ENCODE data around the gene STRAP.

- TF ChIP-seq POLR2A (IDR thresholded peaks at IDR 0.05; ENCODE audit: low read depth, low read length) (no peak), JUN (IDR thresholded peaks at IDR 0.05; ENCODE audit: borderline replicate concordance, insufficient read depth, insufficient read length, low read depth) (no peak), CTCF (IDR thresholded peaks at IDR 0.05; ENCODE audit: extremely low read depth in 1 of 2, insufficient read depth in 1 of 2, low read depth in 1 of 2, low read length in 2 of 2) (no peak)
Measured at GRCh38 chr12:15839682-15840081, 42.5 kb upstream of the STRAP start.

Measured in endothelial cell of umbilical vein (primary cell).